ENCODE results near the gene GSK3B. TPM values are rescaled to one million over a fixed set of nuclear protein-coding genes. Genes with fewer than 3 reads are reported as not detected.

The GSK3B gene
- polyA plus RNA-seq, 6 donors from 2014 or later, result 11.3 to 26.1 (median 14.9) TPM

DNA sequence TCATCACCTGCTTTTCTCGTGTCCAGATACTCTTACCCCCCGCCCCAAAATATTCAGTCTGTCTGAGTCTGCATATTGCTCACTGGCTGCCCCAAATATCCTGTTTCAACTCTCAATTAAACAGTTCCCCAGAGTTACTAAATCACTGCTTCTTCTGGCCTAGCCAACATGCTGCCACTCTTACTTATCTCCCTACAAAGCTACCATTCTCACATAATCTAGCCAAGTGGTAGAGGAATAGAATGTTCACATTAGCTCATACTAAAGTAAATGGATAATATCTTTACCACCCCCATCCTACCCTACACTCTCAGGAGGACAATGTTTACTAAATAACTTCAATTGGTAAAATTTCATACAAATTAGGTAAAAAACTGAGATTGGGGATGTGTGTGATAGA lies 234.5 kb downstream of the GSK3B start:
- no peak overlapping the region for H3K4me3 Mint-ChIP-seq
- H3K36me3 Mint-ChIP-seq, result peaks cover 50 to 54% of the 10 kb centered on the region in 2 donors
- DNase-seq (no peak), ATAC-seq (ENCODE audit: low read depth in 2 of 2) (no peak)
- no peak overlapping the region for H3K27ac Mint-ChIP-seq
- H3K4me1 Mint-ChIP-seq, result no peaks in the 10 kb centered on the region
- H3K27me3 Mint-ChIP-seq, result no peaks in the 10 kb centered on the region
- H3K9me3 Mint-ChIP-seq, result peaks cover 0 to 13% (median 3%) of the 10 kb centered on the region in 7 donors

GRCh38 chr3:119858957-119859356 lies 235.3 kb downstream of the GSK3B start:
- no peak for DNase-seq
- Mint-ChIP-seq H3K4me3 (no peak overlapping the region), H3K27ac (no peak overlapping the region), H3K4me1 (no peaks in the 10 kb centered on the region), H3K36me3 (peaks cover 52 to 58% of the 10 kb centered on the region in 2 donors), H3K27me3 (no peaks in the 10 kb centered on the region), H3K9me3 (peaks cover 0 to 13% (median 3%) of the 10 kb centered on the region in 7 donors)
- no peak for ATAC-seq (ENCODE audit: low read depth in 2 of 2)

GRCh38 chr3:119856695-119857094 lies 237.6 kb downstream of the GSK3B start:
- Mint-ChIP-seq H3K4me1 (no peaks in the 10 kb centered on the region), H3K4me3 (no peak overlapping the region), H3K27me3 (no peaks in the 10 kb centered on the region), H3K36me3 (peaks cover 38 to 47% of the 10 kb centered on the region in 2 donors), H3K9me3 (peaks cover 0 to 8% (median 3%) of the 10 kb centered on the region in 7 donors), H3K27ac (no peak overlapping the region)
- no peak for DNase-seq
- ATAC-seq (ENCODE audit: low read depth in 2 of 2), result no peak

- Mint-ChIP-seq H3K27ac (no peak overlapping the region), H3K4me3 (no peak overlapping the region), H3K27me3 (no peaks in the 10 kb centered on the region), H3K4me1 (peaks cover 6 to 21% (median 15%) of the 10 kb centered on the region in 3 donors), H3K36me3 (peaks cover 4 to 24% of the 10 kb centered on the region in 2 donors), H3K9me3 (peaks cover 0 to 8% (median 5%) of the 10 kb centered on the region in 7 donors)
- DNase-seq, result no peak
- ATAC-seq (ENCODE audit: low read depth in 2 of 2), result no peak
Observed at GRCh38 chr3:119849126-119849525, 245.1 kb downstream of the GSK3B start.

DNA sequence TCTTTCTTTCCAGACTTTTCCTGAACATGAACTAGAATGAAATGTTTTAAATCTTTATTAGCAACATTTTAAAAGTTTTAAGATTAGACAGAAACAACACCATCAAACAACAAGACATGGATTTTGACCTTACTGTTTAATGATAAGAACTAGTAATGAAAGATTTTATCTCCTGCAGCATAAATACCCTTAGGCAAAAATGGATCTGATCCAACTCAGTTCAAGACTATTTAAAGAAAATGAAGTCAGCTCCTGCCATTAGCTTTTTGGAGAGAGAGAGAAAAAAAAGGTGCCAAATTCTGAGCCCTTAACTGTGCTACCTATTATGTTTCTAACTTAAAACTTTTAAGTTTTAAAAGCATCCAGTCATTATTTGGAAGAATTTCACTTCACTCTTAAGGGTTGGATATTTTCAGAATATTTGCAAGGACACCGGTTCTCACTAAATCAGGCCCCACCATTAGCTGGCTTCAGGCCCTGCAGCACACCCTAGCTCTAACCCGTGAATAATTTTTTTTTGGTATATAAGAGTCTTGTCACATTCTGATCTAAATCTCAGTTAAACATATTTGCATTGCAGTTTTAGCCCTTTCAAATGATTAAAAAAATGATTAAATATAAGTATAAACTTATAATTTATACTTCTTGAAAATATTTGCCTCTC lies 252.3 kb downstream of the GSK3B start:
- peaks cover 7 to 21% (median 15%) of the 10 kb centered on the region in 3 donors for H3K4me1 Mint-ChIP-seq
- DNase-seq (no peak), ATAC-seq (ENCODE audit: low read depth in 2 of 2) (no peak)
- no peak overlapping the region for H3K4me3 Mint-ChIP-seq
- H3K27me3 Mint-ChIP-seq, result no peaks in the 10 kb centered on the region
- H3K36me3 Mint-ChIP-seq, result peaks cover 11 to 17% of the 10 kb centered on the region in 2 donors
- peaks cover 0 to 6% (median 5%) of the 10 kb centered on the region in 7 donors for H3K9me3 Mint-ChIP-seq
- H3K27ac Mint-ChIP-seq, result no peak overlapping the region

- ATAC-seq (ENCODE audit: low read depth in 2 of 2) (no peak), DNase-seq (no peak)
- no peaks in the 10 kb centered on the region for H3K27me3 Mint-ChIP-seq
- no peaks in the 10 kb centered on the region for H3K9me3 Mint-ChIP-seq
- peaks cover 3 to 12% (median 12%) of the 10 kb centered on the region in 3 donors for H3K4me1 Mint-ChIP-seq
- H3K27ac Mint-ChIP-seq, result peak overlapping the region in 1 of 6 donors; percentile 87
- H3K36me3 Mint-ChIP-seq, result peaks cover 0 to 4% of the 10 kb centered on the region in 2 donors
- no peak overlapping the region for H3K4me3 Mint-ChIP-seq
Observed at GRCh38 chr3:119835556-119835955, 258.7 kb downstream of the GSK3B start.

DNA sequence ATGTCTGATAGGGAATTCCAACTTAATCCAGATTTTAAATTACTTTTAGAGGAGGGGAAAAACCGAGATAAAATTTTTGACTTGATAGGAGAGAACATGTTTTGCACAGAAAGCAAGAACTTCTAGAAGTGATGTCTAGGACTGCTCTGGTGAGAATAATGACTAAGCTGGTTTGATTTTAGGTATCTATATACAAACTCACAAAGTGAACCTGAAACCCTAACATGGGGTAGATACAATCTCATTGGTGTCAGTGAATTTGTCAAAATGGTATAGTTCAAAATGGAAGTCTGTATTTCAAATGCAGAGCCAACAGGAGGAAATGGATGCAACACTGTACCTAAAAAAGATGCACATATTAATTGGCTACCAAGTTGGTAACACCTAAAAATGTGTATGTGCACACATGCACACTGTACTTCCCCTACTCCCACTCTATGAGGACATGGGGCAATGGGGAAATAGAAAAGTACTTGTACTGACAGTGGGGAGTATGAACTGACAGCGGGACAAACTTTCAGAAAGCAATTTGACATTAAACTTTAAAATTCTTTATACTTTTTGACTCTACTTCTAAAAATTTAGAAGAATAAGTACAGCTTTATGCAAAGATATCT lies 259.4 kb downstream of the GSK3B start:
- no peaks in the 10 kb centered on the region for H3K27me3 Mint-ChIP-seq
- DNase-seq, result no peak
- ATAC-seq (ENCODE audit: low read depth in 2 of 2), result no peak
- peak overlapping the region in 2 of 6 donors; percentile 64 to 87 for H3K27ac Mint-ChIP-seq
- peaks cover 0 to 4% of the 10 kb centered on the region in 2 donors for H3K36me3 Mint-ChIP-seq
- H3K9me3 Mint-ChIP-seq, result no peaks in the 10 kb centered on the region
- H3K4me1 Mint-ChIP-seq, result peaks cover 3 to 12% (median 12%) of the 10 kb centered on the region in 3 donors
- H3K4me3 Mint-ChIP-seq, result no peak overlapping the region

DNA sequence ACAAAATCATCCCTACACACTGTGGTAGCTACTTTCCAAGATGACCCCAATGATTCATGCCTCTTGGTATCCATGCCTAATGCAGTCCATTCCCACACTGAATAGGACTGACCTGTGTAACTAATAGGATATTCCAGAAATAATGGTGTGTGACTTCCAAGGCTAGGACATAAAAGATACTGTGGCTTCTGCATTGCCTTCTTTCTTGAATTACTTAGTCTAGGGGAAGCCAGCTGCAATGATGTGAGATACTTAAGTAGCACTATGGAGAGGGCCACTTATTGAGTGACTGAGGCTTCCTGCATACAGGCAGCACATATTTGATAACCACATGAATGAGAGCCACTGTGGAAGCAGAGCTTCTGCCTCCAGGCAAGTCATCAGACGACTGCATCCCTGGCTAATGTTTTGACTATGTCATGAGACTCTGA lies 262.3 kb downstream of the GSK3B start:
- H3K9me3 Mint-ChIP-seq, result no peaks in the 10 kb centered on the region

DNA sequence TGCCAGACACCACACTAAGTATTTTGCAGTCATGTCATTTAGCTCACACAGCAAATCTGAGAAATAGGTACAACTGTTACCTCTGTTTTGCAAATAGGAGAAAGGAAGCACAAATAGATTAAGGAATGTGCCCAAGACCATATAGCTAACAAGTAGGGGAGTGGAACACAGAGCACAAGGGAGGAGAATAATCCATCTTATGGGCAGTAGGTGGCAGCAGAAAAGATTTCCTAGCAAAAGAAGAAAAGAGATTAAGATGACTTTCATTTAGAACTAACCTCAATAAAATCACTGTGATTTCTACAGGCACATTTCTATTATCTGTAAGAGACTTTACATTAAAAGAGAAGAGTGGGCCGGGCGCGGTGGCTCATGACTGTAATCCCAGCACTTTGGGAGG lies 263.2 kb downstream of the GSK3B start:
- Mint-ChIP-seq H3K4me3 (no peak overlapping the region), H3K4me1 (peaks cover 2 to 13% (median 8%) of the 10 kb centered on the region in 3 donors), H3K27ac (no peak overlapping the region), H3K27me3 (no peaks in the 10 kb centered on the region), H3K9me3 (no peaks in the 10 kb centered on the region), H3K36me3 (peaks cover 2 to 4% of the 10 kb centered on the region in 2 donors)
- DNase-seq, result no peak
- ATAC-seq (ENCODE audit: low read depth in 2 of 2), result no peak

More for the DNA sequence above, 262.3 kb downstream of the GSK3B start:
- no peaks in the 10 kb centered on the region for H3K36me3 Mint-ChIP-seq
- peaks cover 3 to 12% (median 11%) of the 10 kb centered on the region in 3 donors for H3K4me1 Mint-ChIP-seq
- ATAC-seq (ENCODE audit: low read depth in 2 of 2) (no peak), DNase-seq (no peak)
- H3K4me3 Mint-ChIP-seq, result no peak overlapping the region
- H3K27me3 Mint-ChIP-seq, result no peaks in the 10 kb centered on the region
- peak overlapping the region in 1 of 6 donors; percentile 26 for H3K27ac Mint-ChIP-seq

DNA sequence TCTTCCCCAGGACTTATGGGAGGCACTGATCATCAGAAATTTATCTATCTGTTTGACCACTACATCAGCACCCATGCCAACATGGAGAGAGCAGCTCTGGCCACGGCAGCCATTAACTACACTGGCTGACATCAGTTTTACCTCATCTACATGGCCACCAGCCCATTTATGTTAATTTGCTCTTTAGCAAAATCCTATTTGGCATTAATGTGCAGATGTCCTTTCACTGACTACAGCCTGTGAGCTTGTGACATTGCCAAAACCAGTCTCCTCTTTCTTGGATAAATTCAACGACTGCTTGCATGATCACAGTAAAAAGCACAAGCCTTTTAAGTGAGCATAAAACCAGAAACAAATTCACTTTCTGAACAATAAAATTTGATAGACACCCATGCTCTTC lies 264.8 kb downstream of the GSK3B start:
- Mint-ChIP-seq H3K27ac (peak overlapping the region in 2 of 6 donors; percentile 38 to 88), H3K9me3 (no peaks in the 10 kb centered on the region), H3K4me3 (no peak overlapping the region), H3K36me3 (peaks cover 5 to 9% of the 10 kb centered on the region in 2 donors), H3K4me1 (peaks cover 0 to 10% (median 4%) of the 10 kb centered on the region in 3 donors), H3K27me3 (no peaks in the 10 kb centered on the region)
- ATAC-seq (ENCODE audit: low read depth in 2 of 2) (no peak), DNase-seq (no peak)

DNA sequence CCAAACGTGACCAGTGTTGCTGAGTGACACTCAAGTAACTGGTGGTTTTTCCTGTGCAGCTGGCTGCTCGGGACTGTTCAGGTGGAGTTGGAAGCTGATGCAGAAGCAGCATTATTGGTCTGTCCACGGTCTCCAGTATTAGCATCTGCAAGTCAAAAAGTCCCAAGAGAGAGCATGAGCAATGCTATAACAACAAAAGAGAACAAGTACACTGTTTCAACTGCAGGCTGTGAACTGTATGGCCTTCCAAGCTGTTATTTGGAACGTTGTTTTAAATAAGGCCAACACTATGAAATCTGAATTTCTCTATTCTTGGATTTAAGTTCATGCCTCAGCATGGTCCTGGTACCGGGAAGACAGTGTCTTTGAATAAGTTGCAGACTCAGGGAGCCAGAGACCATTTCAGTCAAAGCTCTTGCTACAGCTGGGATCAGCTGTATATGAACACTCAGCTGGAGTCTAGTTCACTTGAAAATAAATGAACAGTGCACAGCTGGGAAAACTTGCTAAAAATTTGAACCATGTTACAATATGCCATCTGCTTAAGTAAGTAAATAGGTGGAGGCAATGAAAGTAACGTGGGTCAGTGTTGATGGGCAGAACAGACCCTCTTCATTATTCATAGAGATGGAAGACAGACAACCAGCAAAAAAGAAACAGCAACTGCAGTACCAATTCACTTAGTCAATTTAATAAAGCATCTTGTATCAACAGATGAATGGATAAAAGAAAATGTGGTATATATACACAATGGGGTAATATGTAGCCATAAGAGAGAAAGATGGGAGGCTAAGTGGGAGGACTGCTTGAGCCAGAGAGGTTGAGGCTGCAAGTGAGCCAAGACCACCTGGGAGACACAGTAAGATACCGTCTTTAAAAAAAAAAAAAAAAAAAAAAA lies 267.3 kb downstream of the GSK3B start:
- ATAC-seq (ENCODE audit: low read depth in 2 of 2) (no peak), DNase-seq (no peak)
- H3K4me3 Mint-ChIP-seq, result no peak overlapping the region
- H3K9me3 Mint-ChIP-seq, result no peaks in the 10 kb centered on the region
- H3K36me3 Mint-ChIP-seq, result peaks cover 5 to 9% of the 10 kb centered on the region in 2 donors
- no peaks in the 10 kb centered on the region for H3K27me3 Mint-ChIP-seq
- peak overlapping the region in 1 of 6 donors; percentile 36 for H3K27ac Mint-ChIP-seq
- H3K4me1 Mint-ChIP-seq, result peaks cover 0 to 10% (median 4%) of the 10 kb centered on the region in 3 donors

- Mint-ChIP-seq H3K27ac (peak overlapping the region in 2 of 6 donors; percentile 35 to 44), H3K9me3 (no peaks in the 10 kb centered on the region), H3K36me3 (peaks cover 5 to 9% of the 10 kb centered on the region in 2 donors), H3K27me3 (no peaks in the 10 kb centered on the region), H3K4me1 (peaks cover 0 to 7% (median 4%) of the 10 kb centered on the region in 3 donors), H3K4me3 (no peak overlapping the region)
- no peak for ATAC-seq (ENCODE audit: low read depth in 2 of 2)
- no peak for DNase-seq
Observed at GRCh38 chr3:119825820-119826219, 268.4 kb downstream of the GSK3B start.

GRCh38 chr3:119819806-119820205 lies 274.4 kb downstream of the GSK3B start:
- Mint-ChIP-seq H3K4me3 (no peak overlapping the region), H3K4me1 (peaks cover 0 to 4% (median 0%) of the 10 kb centered on the region in 3 donors), H3K9me3 (no peaks in the 10 kb centered on the region), H3K36me3 (no peaks in the 10 kb centered on the region), H3K27me3 (peaks cover 0 to 9% (median 2%) of the 10 kb centered on the region in 3 donors), H3K27ac (no peak overlapping the region)
- ATAC-seq (ENCODE audit: low read depth in 2 of 2) (no peak), DNase-seq (no peak)

All from naive B cell (primary cell).